Measurements from ENCODE around the gene CTDP1. TPM values are rescaled to one million over a fixed set of nuclear protein-coding genes. Genes with fewer than 3 reads are reported as not detected.

The CTDP1 gene
- total RNA-seq, 1 donor from 2014 or later = 18.4 TPM

- DNase-seq = no peak
These were observed 36.3 kb upstream of the CTDP1 start for GRCh38 chr18:79643054-79643984.

- peak; percentile 77 for DNase-seq
These were observed 35.5 kb upstream of the CTDP1 start for GRCh38 chr18:79644006-79644665.

GRCh38 chr18:79644666-79645057 is 34.9 kb upstream of the CTDP1 start:
- DNase-seq = peak; percentile 73

GRCh38 chr18:79645291-79645983 is 34.2 kb upstream of the CTDP1 start:
- DNase-seq = no peak

GRCh38 chr18:79647307-79647706 is 32.3 kb upstream of the CTDP1 start:
- no peak for DNase-seq

GRCh38 chr18:79650959-79651358 is 28.6 kb upstream of the CTDP1 start:
- no peak for DNase-seq

- no peak for DNase-seq
These were observed 22.1 kb upstream of the CTDP1 start for GRCh38 chr18:79657342-79657996.

- DNase-seq = peak; percentile 25
These were observed 21.2 kb upstream of the CTDP1 start for GRCh38 chr18:79658366-79658765.

- no peak for DNase-seq
These were observed 19.9 kb upstream of the CTDP1 start for GRCh38 chr18:79659733-79660132.

GRCh38 chr18:79662034-79662433 is 17.6 kb upstream of the CTDP1 start:
- no peak for DNase-seq

- no peak for DNase-seq
These were observed 17.2 kb upstream of the CTDP1 start for GRCh38 chr18:79662439-79662838.

GRCh38 chr18:79664525-79665125 is 15.0 kb upstream of the CTDP1 start:
- no peak for DNase-seq

GRCh38 chr18:79668203-79668602 is 11.4 kb upstream of the CTDP1 start:
- no peak for DNase-seq

GRCh38 chr18:79672490-79673276 is 6.9 kb upstream of the CTDP1 start:
- DNase-seq = no peak

- DNase-seq = no peak
These were observed 2.4 kb upstream of the CTDP1 start for GRCh38 chr18:79677221-79677620.

- no peak for DNase-seq
These were observed 1.8 kb upstream of the CTDP1 start for GRCh38 chr18:79677840-79678239.

- DNase-seq = peak; percentile 99
These were observed 695 bp upstream of the CTDP1 start for GRCh38 chr18:79678665-79679551.

GRCh38 chr18:79680100-79680879 is 687 bp downstream of the CTDP1 start:
- peak; percentile 53 for DNase-seq

- no peak for DNase-seq
These were observed 1.3 kb downstream of the CTDP1 start for GRCh38 chr18:79680891-79681339.
